Mucosa of stomach (tissue), 1 donor: Measurements from ENCODE around the gene GRWD1.
"Not testable (repeated sequence)": the region's sequence is repeated elsewhere in the genome, so short reads cannot be mapped to it uniquely, and the experiment has no call there.

Experiments
- H3K27me3 ChIP-seq: one replicate; pipeline ENCODE4 v1.7.0; 2013; ENCODE audit warnings: mild to moderate bottlenecking, low read length; ENCODE audit not compliant: control insufficient read depth, insufficient read depth
- H3K36me3 ChIP-seq: one replicate; pipeline ENCODE4 v1.7.0; 2013; ENCODE audit warnings: low read length; ENCODE audit not compliant: control insufficient read depth, insufficient read depth
- H3K4me1 ChIP-seq: one replicate; pipeline ENCODE4 v1.7.0; 2013; ENCODE audit warnings: mild to moderate bottlenecking, low read length; ENCODE audit not compliant: control insufficient read depth, insufficient read depth
- H3K4me3 ChIP-seq: one replicate; pipeline ENCODE4 v1.7.0; 2013; ENCODE audit warnings: low read length
- H3K9ac ChIP-seq: one replicate; pipeline ENCODE4 v1.7.0; 2013; ENCODE audit warnings: mild to moderate bottlenecking, low read length, moderate library complexity
- H3K9me3 ChIP-seq: one replicate; pipeline ENCODE4 v1.7.0; 2013; ENCODE audit warnings: mild to moderate bottlenecking, low read length, moderate library complexity; ENCODE audit not compliant: control insufficient read depth
- donor health status: Pancreatic carcinoma.

Gene GRWD1

GRCh38 chr19:48477698-48478338 lies 32.0 kb downstream of the GRWD1 start:
- H3K36me3 ChIP-seq = peaks cover 16% of the 10 kb centered on the region
- H3K4me3 ChIP-seq = no peak overlapping the region
- H3K9me3 ChIP-seq = no peaks in the 10 kb centered on the region
- no peak overlapping the region for H3K9ac ChIP-seq
- H3K27me3 ChIP-seq = no peaks in the 10 kb centered on the region
- peaks cover 15% of the 10 kb centered on the region for H3K4me1 ChIP-seq

- H3K9ac ChIP-seq = no peak overlapping the region
- H3K9me3 ChIP-seq = no peaks in the 10 kb centered on the region
- H3K36me3 ChIP-seq = peaks cover 9% of the 10 kb centered on the region
- H3K4me3 ChIP-seq = no peak overlapping the region
- H3K4me1 ChIP-seq = peaks cover 15% of the 10 kb centered on the region
- no peaks in the 10 kb centered on the region for H3K27me3 ChIP-seq
Measured at GRCh38 chr19:48478339-48479256, 32.8 kb downstream of the GRWD1 start.

- no peaks in the 10 kb centered on the region for H3K27me3 ChIP-seq
- peaks cover 5% of the 10 kb centered on the region for H3K36me3 ChIP-seq
- H3K4me3 ChIP-seq = no peak overlapping the region
- peaks cover 15% of the 10 kb centered on the region for H3K4me1 ChIP-seq
- H3K9ac ChIP-seq = peak overlapping the region; percentile 65
- no peaks in the 10 kb centered on the region for H3K9me3 ChIP-seq
Measured at GRCh38 chr19:48479686-48480085, 33.9 kb downstream of the GRWD1 start.

DNA sequence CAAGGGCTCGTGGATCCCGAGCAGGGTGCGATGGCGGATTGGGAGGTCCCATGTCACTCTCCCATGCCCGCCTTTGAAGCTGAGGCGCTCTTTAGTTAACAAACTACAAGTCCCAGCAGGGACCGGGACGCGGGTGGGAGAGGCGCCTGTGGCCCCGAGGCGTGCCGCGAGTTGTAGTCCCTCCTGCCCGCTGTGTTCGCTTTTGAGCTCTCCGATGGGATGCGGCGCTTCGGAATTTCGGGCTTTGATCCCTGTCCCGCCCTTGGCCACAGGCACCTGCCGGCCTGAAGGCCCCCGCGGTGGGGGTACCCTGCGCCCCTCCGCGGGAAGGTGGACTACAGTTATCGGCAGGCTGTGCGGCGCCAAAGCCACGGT lies 34.4 kb downstream of the GRWD1 start:
- Histone ChIP-seq H3K9me3 (no peaks in the 10 kb centered on the region), H3K4me1 (peaks cover 15% of the 10 kb centered on the region), H3K9ac (peak overlapping the region; percentile 65), H3K4me3 (no peak overlapping the region), H3K36me3 (peaks cover 1% of the 10 kb centered on the region), H3K27me3 (no peaks in the 10 kb centered on the region)

DNA sequence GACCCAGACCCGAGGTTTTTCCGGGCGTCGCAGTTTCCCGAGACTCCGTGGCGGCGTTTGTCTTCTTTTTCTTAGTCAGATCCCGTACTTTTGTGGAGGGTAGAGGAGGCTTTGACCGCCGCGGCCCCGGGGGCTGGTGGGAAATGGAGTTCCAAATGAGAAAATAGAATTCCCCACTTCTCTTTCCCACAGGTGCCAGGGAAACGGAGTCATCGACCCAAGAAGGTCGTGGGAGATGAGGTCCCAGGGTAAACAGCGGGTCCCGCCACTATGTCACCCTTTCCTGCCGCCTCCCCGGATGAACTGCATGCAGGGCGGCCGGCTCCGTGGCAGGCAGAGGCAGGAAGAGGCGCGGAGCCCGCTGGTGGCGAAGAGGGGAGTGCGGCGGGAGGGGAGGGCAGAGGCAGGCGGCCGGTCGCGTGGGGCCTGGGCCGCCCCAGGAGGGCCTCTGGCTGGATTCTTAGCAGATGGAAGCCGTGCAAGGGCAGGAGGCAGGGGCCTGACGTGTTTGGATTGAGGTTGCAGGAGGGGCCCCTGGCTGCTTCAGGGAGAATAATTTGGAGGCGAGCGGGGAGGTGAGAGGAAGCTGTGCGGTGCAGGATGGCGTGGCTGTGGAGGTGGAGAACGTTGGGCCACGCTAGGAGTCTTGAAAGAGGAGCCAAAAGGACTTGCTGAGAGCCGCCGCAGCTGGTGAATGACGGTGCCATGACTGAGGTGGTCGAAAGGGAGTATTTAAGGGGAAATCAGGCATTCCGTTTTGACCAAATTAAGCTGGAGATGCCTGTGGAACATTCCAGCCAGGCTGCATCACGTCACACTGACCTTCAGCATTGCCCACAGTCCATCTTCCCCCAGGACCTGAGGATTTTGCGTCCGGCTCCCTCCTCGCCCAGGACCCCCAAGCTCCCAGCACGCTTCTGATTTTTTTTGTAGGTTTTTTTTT lies 35.0 kb downstream of the GRWD1 start:
- Histone ChIP-seq H3K9me3 (no peaks in the 10 kb centered on the region), H3K4me3 (no peak overlapping the region), H3K9ac (peak overlapping the region; percentile 65), H3K27me3 (no peaks in the 10 kb centered on the region), H3K4me1 (peaks cover 15% of the 10 kb centered on the region), H3K36me3 (no peaks in the 10 kb centered on the region)

- Histone ChIP-seq H3K4me3 (no peak overlapping the region), H3K9me3 (no peaks in the 10 kb centered on the region), H3K4me1 (peaks cover 16% of the 10 kb centered on the region), H3K9ac (no peak overlapping the region), H3K27me3 (no peaks in the 10 kb centered on the region), H3K36me3 (no peaks in the 10 kb centered on the region)
Measured at GRCh38 chr19:48481846-48482639, 36.3 kb downstream of the GRWD1 start.

- Histone ChIP-seq H3K9me3 (no peaks in the 10 kb centered on the region), H3K27me3 (no peaks in the 10 kb centered on the region), H3K4me1 (peaks cover 28% of the 10 kb centered on the region), H3K36me3 (no peaks in the 10 kb centered on the region), H3K4me3 (no peak overlapping the region), H3K9ac (no peak overlapping the region)
Measured at GRCh38 chr19:48483301-48483700, 37.5 kb downstream of the GRWD1 start.

GRCh38 chr19:48484247-48484893 lies 38.6 kb downstream of the GRWD1 start:
- Histone ChIP-seq H3K4me1 (peaks cover 38% of the 10 kb centered on the region), H3K4me3 (no peak overlapping the region), H3K36me3 (no peaks in the 10 kb centered on the region), H3K9ac (no peak overlapping the region), H3K9me3 (no peaks in the 10 kb centered on the region), H3K27me3 (no peaks in the 10 kb centered on the region)

GRCh38 chr19:48484931-48485612 lies 39.3 kb downstream of the GRWD1 start:
- no peaks in the 10 kb centered on the region for H3K36me3 ChIP-seq
- no peaks in the 10 kb centered on the region for H3K27me3 ChIP-seq
- no peak overlapping the region for H3K4me3 ChIP-seq
- peaks cover 37% of the 10 kb centered on the region for H3K4me1 ChIP-seq
- no peaks in the 10 kb centered on the region for H3K9me3 ChIP-seq
- H3K9ac ChIP-seq = no peak overlapping the region

DNA sequence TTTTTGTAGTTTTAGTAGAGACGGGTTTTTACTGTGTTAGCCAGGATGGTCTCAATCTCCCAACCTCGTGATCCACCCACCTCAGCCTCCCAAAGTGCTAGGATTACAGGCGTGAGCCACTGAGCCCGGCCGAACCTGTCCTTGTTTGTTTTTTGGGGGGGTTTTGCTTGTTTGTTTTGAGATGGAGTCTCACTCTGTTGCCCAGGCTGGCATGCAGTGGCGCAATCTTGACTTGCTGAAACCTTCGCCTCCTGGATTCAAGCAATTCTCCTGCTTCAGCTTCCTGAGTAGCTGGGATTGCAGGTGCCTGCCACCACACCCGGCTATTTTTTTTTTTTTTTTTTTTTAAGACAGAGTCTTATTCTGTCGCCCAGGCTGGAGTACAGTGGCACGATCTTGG lies 40.9 kb downstream of the GRWD1 start:
- not testable (repeated sequence) for H3K9ac ChIP-seq, H3K36me3 ChIP-seq, H3K4me3 ChIP-seq, H3K9me3 ChIP-seq, H3K27me3 ChIP-seq
- H3K4me1 ChIP-seq = peaks cover 38% of the 10 kb centered on the region
